H1 (cell line): Measurements from ENCODE around the gene RELL2. TPM values are rescaled to one million over a fixed set of nuclear protein-coding genes. Genes with fewer than 3 reads are reported as not detected.

Source experiments
- CEBPB ChIP-seq: IDR thresholded peaks from 2 replicates; pipeline ENCODE4 v1.6.1; 2012; ENCODE audit warnings: low read depth, low read length
- CHD1 ChIP-seq: IDR thresholded peaks from 2 replicates; pipeline ENCODE4 v1.6.1; 2012; ENCODE audit warnings: low read depth, low read length, improper control_type of control experiment
- CREB1 ChIP-seq: IDR thresholded peaks from 2 replicates; pipeline ENCODE4 v1.6.1; 2012; ENCODE audit warnings: inconsistent platforms
- KDM4A ChIP-seq: IDR thresholded peaks from one replicate; pipeline ENCODE4 v1.7.1; 2012; ENCODE audit warnings: low read depth, mild to moderate bottlenecking, moderate library complexity, low read length, inconsistent platforms; ENCODE audit not compliant: severe bottlenecking
- SIX5 ChIP-seq: IDR thresholded peaks from 2 replicates; pipeline ENCODE4 v1.6.1; 2011; ENCODE audit warnings: mild to moderate bottlenecking, low read depth, low read length
- SP4 ChIP-seq: IDR thresholded peaks from 2 replicates; pipeline ENCODE4 v1.6.1; 2012; ENCODE audit warnings: low read length, inconsistent platforms
- TAF1 ChIP-seq: IDR thresholded peaks from 2 replicates; pipeline ENCODE4 v1.6.1; 2011; ENCODE audit warnings: mild to moderate bottlenecking, low read depth, low read length
- YY1 ChIP-seq: IDR thresholded peaks from 2 replicates; pipeline ENCODE4 v1.6.1; 2011; ENCODE audit warnings: low read depth, mild to moderate bottlenecking, low read length
- polyA plus RNA-seq, 7 experiments: library from polyadenylated mRNA; depleted of rRNA in 3 of 7; stranded (reverse) in 5 of 7; unstranded in 2 of 7; fragments of >200 nt in 5 of 7; fragments of 200-250 nt in 2 of 7; gene quantifications; 1 replicate in 5 of 7; 2 replicates in 1 of 7; 4 replicates in 1 of 7; pipeline versions ENCODE4 v1.2.1 to v1.2.3, GENCODE V29; 2011 to 2013; ENCODE audit warnings: missing spikeins in 2 of 7, mixed read lengths in 2 of 7
- total RNA-seq: library from RNA; stranded (reverse); fragmentation: NEBNext Ultra II Directional; extraction: Animal tissue kit (Norgen Biotek cat#: 25700); gene quantifications from 2 replicates; pipeline ENCODE4 v1.2.1, GENCODE V29; 2021
- TF ChIP-seq, protein P1 (sequence below): fragments of 300-600 bp; sonication (generic); IDR thresholded peaks from 2 replicates; pipeline ENCODE4 v1.7.1; 2012; ENCODE audit warnings: low read length, moderate library complexity, mild to moderate bottlenecking, inconsistent platforms; ENCODE audit not compliant: insufficient replicate concordance

RELL2 gene
- total and polyA plus RNA-seq, 2 of the 8 experiments (the other 6 are each of a cell fraction or from before 2014, with no cell fraction given): 18.6 to 23.7 TPM

DNA sequence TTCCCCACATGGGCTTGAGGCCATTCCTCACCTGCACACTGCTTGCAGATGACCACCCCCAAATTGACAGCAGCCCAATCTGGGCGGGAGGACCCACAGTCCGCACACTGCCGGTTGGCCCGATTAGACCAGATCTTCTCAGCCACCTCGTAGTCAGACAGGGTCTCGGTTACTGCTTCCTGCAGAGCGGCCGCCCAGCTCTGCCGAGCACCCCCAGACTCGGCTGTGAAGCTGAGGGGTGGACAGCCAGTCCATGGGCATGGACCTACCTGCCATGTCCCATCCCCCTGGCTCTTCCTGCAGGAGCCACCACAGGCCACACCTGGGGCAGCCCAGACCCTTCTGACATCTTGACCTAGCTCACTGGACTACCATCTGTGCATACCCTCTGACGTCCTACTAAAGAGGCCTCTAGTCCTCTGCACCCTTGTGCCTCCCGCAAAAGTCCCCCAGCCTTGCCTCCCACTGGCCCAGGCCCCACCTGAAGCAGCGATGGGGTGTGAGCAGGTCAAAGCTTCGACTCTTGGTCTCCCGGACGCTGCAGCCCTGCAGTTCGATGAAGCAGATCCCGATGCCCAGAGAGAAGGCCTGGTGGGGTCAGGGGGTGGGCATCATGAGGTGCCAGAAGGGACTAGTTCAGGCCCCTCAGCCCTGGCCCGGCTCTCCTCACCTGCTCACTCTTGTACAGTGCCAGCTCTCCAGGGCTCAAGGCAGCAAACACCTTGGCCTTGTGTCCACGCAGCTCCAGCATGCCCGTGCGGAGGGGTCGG lies 35.5 kb downstream of the RELL2 start (continued):
- TF ChIP-seq SP4: no peak
- no peak for TF ChIP-seq CREB1
- TF ChIP-seq KDM4A: no peak
- TF ChIP-seq CHD1: no peak
- TF ChIP-seq, protein P1, sequence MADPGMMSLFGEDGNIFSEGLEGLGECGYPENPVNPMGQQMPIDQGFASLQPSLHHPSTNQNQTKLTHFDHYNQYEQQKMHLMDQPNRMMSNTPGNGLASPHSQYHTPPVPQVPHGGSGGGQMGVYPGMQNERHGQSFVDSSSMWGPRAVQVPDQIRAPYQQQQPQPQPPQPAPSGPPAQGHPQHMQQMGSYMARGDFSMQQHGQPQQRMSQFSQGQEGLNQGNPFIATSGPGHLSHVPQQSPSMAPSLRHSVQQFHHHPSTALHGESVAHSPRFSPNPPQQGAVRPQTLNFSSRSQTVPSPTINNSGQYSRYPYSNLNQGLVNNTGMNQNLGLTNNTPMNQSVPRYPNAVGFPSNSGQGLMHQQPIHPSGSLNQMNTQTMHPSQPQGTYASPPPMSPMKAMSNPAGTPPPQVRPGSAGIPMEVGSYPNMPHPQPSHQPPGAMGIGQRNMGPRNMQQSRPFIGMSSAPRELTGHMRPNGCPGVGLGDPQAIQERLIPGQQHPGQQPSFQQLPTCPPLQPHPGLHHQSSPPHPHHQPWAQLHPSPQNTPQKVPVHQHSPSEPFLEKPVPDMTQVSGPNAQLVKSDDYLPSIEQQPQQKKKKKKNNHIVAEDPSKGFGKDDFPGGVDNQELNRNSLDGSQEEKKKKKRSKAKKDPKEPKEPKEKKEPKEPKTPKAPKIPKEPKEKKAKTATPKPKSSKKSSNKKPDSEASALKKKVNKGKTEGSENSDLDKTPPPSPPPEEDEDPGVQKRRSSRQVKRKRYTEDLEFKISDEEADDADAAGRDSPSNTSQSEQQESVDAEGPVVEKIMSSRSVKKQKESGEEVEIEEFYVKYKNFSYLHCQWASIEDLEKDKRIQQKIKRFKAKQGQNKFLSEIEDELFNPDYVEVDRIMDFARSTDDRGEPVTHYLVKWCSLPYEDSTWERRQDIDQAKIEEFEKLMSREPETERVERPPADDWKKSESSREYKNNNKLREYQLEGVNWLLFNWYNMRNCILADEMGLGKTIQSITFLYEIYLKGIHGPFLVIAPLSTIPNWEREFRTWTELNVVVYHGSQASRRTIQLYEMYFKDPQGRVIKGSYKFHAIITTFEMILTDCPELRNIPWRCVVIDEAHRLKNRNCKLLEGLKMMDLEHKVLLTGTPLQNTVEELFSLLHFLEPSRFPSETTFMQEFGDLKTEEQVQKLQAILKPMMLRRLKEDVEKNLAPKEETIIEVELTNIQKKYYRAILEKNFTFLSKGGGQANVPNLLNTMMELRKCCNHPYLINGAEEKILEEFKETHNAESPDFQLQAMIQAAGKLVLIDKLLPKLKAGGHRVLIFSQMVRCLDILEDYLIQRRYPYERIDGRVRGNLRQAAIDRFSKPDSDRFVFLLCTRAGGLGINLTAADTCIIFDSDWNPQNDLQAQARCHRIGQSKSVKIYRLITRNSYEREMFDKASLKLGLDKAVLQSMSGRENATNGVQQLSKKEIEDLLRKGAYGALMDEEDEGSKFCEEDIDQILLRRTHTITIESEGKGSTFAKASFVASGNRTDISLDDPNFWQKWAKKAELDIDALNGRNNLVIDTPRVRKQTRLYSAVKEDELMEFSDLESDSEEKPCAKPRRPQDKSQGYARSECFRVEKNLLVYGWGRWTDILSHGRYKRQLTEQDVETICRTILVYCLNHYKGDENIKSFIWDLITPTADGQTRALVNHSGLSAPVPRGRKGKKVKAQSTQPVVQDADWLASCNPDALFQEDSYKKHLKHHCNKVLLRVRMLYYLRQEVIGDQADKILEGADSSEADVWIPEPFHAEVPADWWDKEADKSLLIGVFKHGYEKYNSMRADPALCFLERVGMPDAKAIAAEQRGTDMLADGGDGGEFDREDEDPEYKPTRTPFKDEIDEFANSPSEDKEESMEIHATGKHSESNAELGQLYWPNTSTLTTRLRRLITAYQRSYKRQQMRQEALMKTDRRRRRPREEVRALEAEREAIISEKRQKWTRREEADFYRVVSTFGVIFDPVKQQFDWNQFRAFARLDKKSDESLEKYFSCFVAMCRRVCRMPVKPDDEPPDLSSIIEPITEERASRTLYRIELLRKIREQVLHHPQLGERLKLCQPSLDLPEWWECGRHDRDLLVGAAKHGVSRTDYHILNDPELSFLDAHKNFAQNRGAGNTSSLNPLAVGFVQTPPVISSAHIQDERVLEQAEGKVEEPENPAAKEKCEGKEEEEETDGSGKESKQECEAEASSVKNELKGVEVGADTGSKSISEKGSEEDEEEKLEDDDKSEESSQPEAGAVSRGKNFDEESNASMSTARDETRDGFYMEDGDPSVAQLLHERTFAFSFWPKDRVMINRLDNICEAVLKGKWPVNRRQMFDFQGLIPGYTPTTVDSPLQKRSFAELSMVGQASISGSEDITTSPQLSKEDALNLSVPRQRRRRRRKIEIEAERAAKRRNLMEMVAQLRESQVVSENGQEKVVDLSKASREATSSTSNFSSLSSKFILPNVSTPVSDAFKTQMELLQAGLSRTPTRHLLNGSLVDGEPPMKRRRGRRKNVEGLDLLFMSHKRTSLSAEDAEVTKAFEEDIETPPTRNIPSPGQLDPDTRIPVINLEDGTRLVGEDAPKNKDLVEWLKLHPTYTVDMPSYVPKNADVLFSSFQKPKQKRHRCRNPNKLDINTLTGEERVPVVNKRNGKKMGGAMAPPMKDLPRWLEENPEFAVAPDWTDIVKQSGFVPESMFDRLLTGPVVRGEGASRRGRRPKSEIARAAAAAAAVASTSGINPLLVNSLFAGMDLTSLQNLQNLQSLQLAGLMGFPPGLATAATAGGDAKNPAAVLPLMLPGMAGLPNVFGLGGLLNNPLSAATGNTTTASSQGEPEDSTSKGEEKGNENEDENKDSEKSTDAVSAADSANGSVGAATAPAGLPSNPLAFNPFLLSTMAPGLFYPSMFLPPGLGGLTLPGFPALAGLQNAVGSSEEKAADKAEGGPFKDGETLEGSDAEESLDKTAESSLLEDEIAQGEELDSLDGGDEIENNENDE: no peak
- no peak for TF ChIP-seq TAF1
- no peak for TF ChIP-seq SIX5
- no peak for TF ChIP-seq YY1
- TF ChIP-seq CEBPB: no peak
